B cell (primary cell): ENCODE measurements around the gene CCDC6. TPM values are rescaled to one million over a fixed set of nuclear protein-coding genes. Genes with fewer than 3 reads are reported as not detected.

Source experiments
- ATAC-seq: fragments of 200-7000 bp; cut with Tn5 transposase; one replicate; pipeline ENCODE4 v1.10.0; 2021; ENCODE audit warnings: low read depth, mild to moderate bottlenecking, moderate number of reproducible peaks, moderate library complexity
- CTCF ChIA-PET: fragments of 350-600 bp; sonication (Branson Sonifier 250); formaldehyde crosslinking; loops from one replicate; lab custom pipeline; 2021; ENCODE audit warnings: antibody characterized with exemption, inconsistent platforms; lab: Charles Lee
- POLR2A ChIA-PET: fragments of 350-600 bp; sonication (Branson Sonifier 250); formaldehyde crosslinking; loops from one replicate; lab custom pipeline; 2021; ENCODE audit warnings: antibody characterized with exemption; lab: Charles Lee
- DNase-seq: peaks from one replicate; pipeline ENCODE4 v3.0.0; 2013
- H2AFZ ChIP-seq: 2 replicates; pipeline ENCODE4 v1.6.1; 2012; ENCODE audit warnings: mild to moderate bottlenecking, low read depth, low read length; ENCODE audit not compliant: insufficient read depth, poor library complexity, severe bottlenecking
- H3K27ac ChIP-seq, 2 donors: 1 replicate in 1 of 2; 2 replicates in 1 of 2; pipeline ENCODE4 v1.5.1; 2012 to 2013; ENCODE audit warnings: low read length in 2 of 2, mild to moderate bottlenecking in 2 of 2, moderate library complexity in 1 of 2
- H3K27me3 ChIP-seq, 4 experiments: fragments of 200-600 bp in 1 of 4; sonication (generic) in 1 of 4; replicated peaks in 1 of 4; 1 replicate in 2 of 4; 2 replicates in 2 of 4; pipeline versions ENCODE4 v1.6.1 to v1.7.0; 2013 to 2016; ENCODE audit warnings: low read length in 3 of 4, mild to moderate bottlenecking in 2 of 4, mixed read lengths in 1 of 4, moderate library complexity in 1 of 4; ENCODE audit not compliant: insufficient read depth in 4 of 4, control insufficient read depth in 3 of 4; ENCODE audit errors: control extremely low read depth in 1 of 4
- H3K36me3 ChIP-seq, 2 experiments: replicated peaks in 1 of 2; 1 replicate in 1 of 2; 2 replicates in 1 of 2; pipeline versions ENCODE4 v1.6.1 to v1.7.1; 2013; ENCODE audit warnings: low read length in 1 of 2; ENCODE audit not compliant: insufficient read depth in 2 of 2, control insufficient read depth in 1 of 2; ENCODE audit errors: control extremely low read depth in 1 of 2, extremely low read depth in 1 of 2
- H3K4me1 ChIP-seq, 2 donors: fragments of 200-600 bp in 1 of 2; sonication (generic) in 1 of 2; 1 replicate in 1 of 2; 2 replicates in 1 of 2; pipeline versions ENCODE4 v1.5.1 to v1.6.1; 2013 to 2017; ENCODE audit warnings: low read length in 2 of 2; ENCODE audit not compliant: control insufficient read depth in 2 of 2, insufficient read depth in 2 of 2
- H3K4me2 ChIP-seq: replicated peaks from 2 replicates; pipeline ENCODE3; 2012; ENCODE audit warnings: mild to moderate bottlenecking, low read depth, low read length; ENCODE audit not compliant: poor library complexity, severe bottlenecking
- H3K4me3 ChIP-seq, 5 experiments: fragments of 200-600 bp in 1 of 5; sonication (generic) in 1 of 5; 1 replicate in 3 of 5; 2 replicates in 2 of 5; pipeline versions ENCODE4 v1.5.1 to v1.7.0; 2011 to 2016; ENCODE audit warnings: low read length in 4 of 5, mild to moderate bottlenecking in 4 of 5, low read depth in 2 of 5, control low read depth in 1 of 5, moderate library complexity in 1 of 5; ENCODE audit not compliant: insufficient read depth in 1 of 5; ENCODE audit errors: control extremely low read depth in 1 of 5, extremely low read depth in 1 of 5
- H3K79me2 ChIP-seq: fragments of 200-600 bp; sonication (generic); one replicate; pipeline ENCODE4 v1.6.0; 2016; ENCODE audit warnings: low read length; ENCODE audit not compliant: control insufficient read depth, insufficient read depth
- H3K9ac ChIP-seq: fragments of 200-600 bp; sonication (generic); 2 replicates; pipeline ENCODE4 v1.6.1; 2017; ENCODE audit warnings: mild to moderate bottlenecking, low read length, moderate library complexity
- H3K9me3 ChIP-seq, 3 donors: one replicate each; pipeline versions ENCODE4 v1.6.1 to v1.7.1; 2013; ENCODE audit warnings: low read length in 2 of 3; ENCODE audit not compliant: control insufficient read depth in 2 of 3, insufficient read depth in 1 of 3; ENCODE audit errors: control extremely low read depth in 1 of 3
- H4K20me1 ChIP-seq: 2 replicates; pipeline ENCODE4 v1.6.0; 2012; ENCODE audit warnings: mild to moderate bottlenecking, low read length; ENCODE audit not compliant: insufficient read depth, control insufficient read depth, poor library complexity, severe bottlenecking
- H3K27ac Mint-ChIP-seq: one replicate; pipeline ENCODE4 v1.8.0; 2021; ENCODE audit warnings: mixed read lengths
- H3K27me3 Mint-ChIP-seq: one replicate; pipeline ENCODE4 v1.8.0; 2021; ENCODE audit warnings: mixed read lengths
- H3K4me1 Mint-ChIP-seq: one replicate; pipeline ENCODE4 v1.8.0; 2021; ENCODE audit warnings: mixed read lengths
- H3K4me3 Mint-ChIP-seq: one replicate; pipeline ENCODE4 v1.8.0; 2021; ENCODE audit warnings: mixed read lengths
- H3K9me3 Mint-ChIP-seq: one replicate; pipeline ENCODE4 v1.8.0; 2022; ENCODE audit warnings: mixed read lengths; ENCODE audit not compliant: insufficient read depth
- EZH2 ChIP-seq: IDR thresholded peaks from 2 replicates; pipeline ENCODE4 v1.6.1; 2012; ENCODE audit warnings: borderline replicate concordance, low read depth, mild to moderate bottlenecking, moderate library complexity, low read length; ENCODE audit not compliant: insufficient read depth, poor library complexity, severe bottlenecking
- WGBS: methylation state at CpG from one replicate; pipeline ENCODE4 v1.1.5; 2013; ENCODE audit warnings: missing lambda C conversion rate; ENCODE audit not compliant: insufficient coverage; 5-methylcytosine and 5-hydroxymethylcytosine counted together
- intact Hi-C: fragments of 100-400 bp; cut with micrococcal nuclease; formaldehyde crosslinking; loops from one replicate; pipeline ENCODE4 v1.10.0; 2022
- polyA plus RNA-seq: library from polyadenylated mRNA; depleted of rRNA; stranded (reverse); fragments of >200 nt; gene quantifications from 2 replicates; pipeline ENCODE4 v1.2.3, GENCODE V29; 2012
- total RNA-seq, 2 donors: library from RNA; stranded (reverse); fragments of 120-200 nt in 1 of 2; gene quantifications; 1 replicate in 1 of 2; 2 replicates in 1 of 2; pipeline versions ENCODE4 v1.2.3 to v1.2.4, GENCODE V29; 2013 to 2022
- TF ChIP-seq, protein P1 (sequence below): fragments of 200-600 bp; IDR thresholded peaks from one replicate; pipeline ENCODE4 v1.8.0; 2022; ENCODE audit warnings: antibody characterized with exemption, mild to moderate bottlenecking

The CCDC6 gene
- total and polyA plus RNA-seq, 2 donors (not counting 1 experiment from before 2014, with no cell fraction given), result 18.2 to 30.1 TPM

DNA sequence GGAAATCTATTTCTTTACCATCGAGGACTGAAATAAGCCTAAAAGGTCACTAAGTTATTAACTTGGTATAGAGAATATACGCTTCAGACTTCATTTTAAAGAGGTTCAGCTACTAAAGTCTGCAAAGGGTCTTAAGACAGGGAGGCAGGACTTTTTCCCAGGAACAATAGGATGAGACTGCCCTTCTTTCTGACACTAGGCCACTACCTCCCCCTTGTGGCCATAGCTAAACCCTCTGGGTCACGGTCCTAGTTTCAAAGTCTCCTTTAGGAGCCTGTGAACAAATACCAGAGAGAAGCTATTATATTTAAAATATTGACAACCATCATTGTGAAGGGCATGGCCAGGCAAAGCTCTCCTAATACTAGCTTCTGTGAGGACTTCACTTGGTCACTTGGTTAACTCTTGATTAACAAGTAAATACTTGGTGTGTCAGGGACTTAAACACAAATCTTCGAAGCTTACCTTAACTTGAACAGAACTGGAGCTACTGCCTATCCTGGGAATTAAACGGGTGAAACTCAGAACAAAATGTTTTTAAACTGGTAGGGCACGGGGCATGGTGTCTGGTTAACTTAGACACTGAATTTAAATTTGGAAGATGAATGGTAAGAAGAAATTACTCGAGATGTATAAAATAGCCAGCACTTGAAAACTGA is 75.6 kb downstream of the CCDC6 start:
- Histone ChIP-seq H3K27me3 (no peaks in the 10 kb centered on the region), H3K4me2 (no peak overlapping the region), H4K20me1 (peaks cover 28% of the 10 kb centered on the region), H3K9ac (no peak overlapping the region), H3K79me2 (peaks cover 78% of the 10 kb centered on the region), H2AFZ (no peak overlapping the region), H3K36me3 (peaks cover 1 to 37% of the 10 kb centered on the region in 2 experiments), H3K27ac (no peak overlapping the region), H3K4me3 (no peak overlapping the region), H3K4me1 (peaks cover 24 to 36% of the 10 kb centered on the region in 2 donors), H3K9me3 (no peaks in the 10 kb centered on the region)
- no peak for TF ChIP-seq EZH2
- TF ChIP-seq, protein P1, sequence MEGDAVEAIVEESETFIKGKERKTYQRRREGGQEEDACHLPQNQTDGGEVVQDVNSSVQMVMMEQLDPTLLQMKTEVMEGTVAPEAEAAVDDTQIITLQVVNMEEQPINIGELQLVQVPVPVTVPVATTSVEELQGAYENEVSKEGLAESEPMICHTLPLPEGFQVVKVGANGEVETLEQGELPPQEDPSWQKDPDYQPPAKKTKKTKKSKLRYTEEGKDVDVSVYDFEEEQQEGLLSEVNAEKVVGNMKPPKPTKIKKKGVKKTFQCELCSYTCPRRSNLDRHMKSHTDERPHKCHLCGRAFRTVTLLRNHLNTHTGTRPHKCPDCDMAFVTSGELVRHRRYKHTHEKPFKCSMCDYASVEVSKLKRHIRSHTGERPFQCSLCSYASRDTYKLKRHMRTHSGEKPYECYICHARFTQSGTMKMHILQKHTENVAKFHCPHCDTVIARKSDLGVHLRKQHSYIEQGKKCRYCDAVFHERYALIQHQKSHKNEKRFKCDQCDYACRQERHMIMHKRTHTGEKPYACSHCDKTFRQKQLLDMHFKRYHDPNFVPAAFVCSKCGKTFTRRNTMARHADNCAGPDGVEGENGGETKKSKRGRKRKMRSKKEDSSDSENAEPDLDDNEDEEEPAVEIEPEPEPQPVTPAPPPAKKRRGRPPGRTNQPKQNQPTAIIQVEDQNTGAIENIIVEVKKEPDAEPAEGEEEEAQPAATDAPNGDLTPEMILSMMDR, result peak; percentile 75
- H3K4me1 Mint-ChIP-seq, result peaks cover 72% of the 10 kb centered on the region
- H3K4me3 Mint-ChIP-seq, result no peak overlapping the region
- intact Hi-C loops, result loop anchor here (1.0 to 5.0 kb wide), 5 partner anchors 37 to 407 kb away; no protein-coding TSS in a partner anchor
- CTCF ChIA-PET, result interaction anchor here (0.7 to 9.9 kb wide), 29 partner anchors 8 to 382 kb away, joined by 3 to 70 read pairs (median 4); partner anchors contain the start of gene CCDC6
- H3K27ac Mint-ChIP-seq, result no peak overlapping the region
- POLR2A ChIA-PET, result interaction anchor here (0.8 kb wide), 1 partner anchor 75 kb away, joined by 3 read pairs; no protein-coding TSS in a partner anchor
- ATAC-seq (no peak), DNase-seq (peak; percentile 54)
- H3K27me3 Mint-ChIP-seq, result no peaks in the 10 kb centered on the region
- no peaks in the 10 kb centered on the region for H3K9me3 Mint-ChIP-seq
- WGBS, result 96% methylated on average over 3 of the region's 7 CpGs

DNA sequence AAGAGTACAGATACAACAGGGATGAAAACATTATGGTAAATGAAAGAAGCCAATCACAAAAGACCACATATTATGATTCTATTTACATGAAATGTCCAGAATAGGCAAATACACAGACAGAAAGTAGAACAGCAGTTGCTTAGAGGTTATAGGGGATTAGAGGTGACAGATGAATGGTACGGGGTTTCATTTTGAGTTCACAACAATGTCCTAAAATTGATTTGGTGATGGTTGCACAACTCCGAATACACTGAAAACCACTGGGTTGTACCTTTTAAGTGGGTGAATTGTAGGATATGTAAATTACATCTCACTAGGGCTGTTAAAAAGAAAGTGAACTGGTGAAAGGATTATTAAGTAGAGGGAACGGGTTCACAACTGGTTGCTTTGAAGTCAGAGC is 76.8 kb downstream of the CCDC6 start:
- intact Hi-C loops, result no loop called here
- Histone ChIP-seq H2AFZ (no peak overlapping the region), H3K27me3 (no peaks in the 10 kb centered on the region), H3K4me1 (peaks cover 14 to 25% of the 10 kb centered on the region in 2 donors), H3K9ac (no peak overlapping the region), H3K36me3 (peaks cover 1 to 37% of the 10 kb centered on the region in 2 experiments), H3K9me3 (no peaks in the 10 kb centered on the region), H3K27ac (no peak overlapping the region), H4K20me1 (peaks cover 34% of the 10 kb centered on the region), H3K79me2 (peaks cover 88% of the 10 kb centered on the region), H3K4me3 (no peak overlapping the region), H3K4me2 (no peak overlapping the region)
- POLR2A ChIA-PET, result no interaction called here
- no peak for TF ChIP-seq EZH2
- TF ChIP-seq, protein P1, result no peak
- Mint-ChIP-seq H3K27me3 (no peaks in the 10 kb centered on the region), H3K27ac (no peak overlapping the region), H3K4me3 (no peak overlapping the region), H3K9me3 (no peaks in the 10 kb centered on the region), H3K4me1 (peaks cover 63% of the 10 kb centered on the region)
- CTCF ChIA-PET, result interaction anchor here (1.2 kb wide), 1 partner anchor 77 kb away, joined by 5 read pairs; the partner anchor contains the start of gene CCDC6
- ATAC-seq (no peak), DNase-seq (no peak)
- WGBS, result 100% methylated on average over 1 of the region's 3 CpGs
